Lower leg skin (tissue), 4 donors: Measurements from ENCODE around the gene SMARCC2. TPM values are rescaled to one million over a fixed set of nuclear protein-coding genes. Genes with fewer than 3 reads are reported as not detected.

Experiments used
- DNase-seq, 2 donors: peaks; one replicate each; pipeline ENCODE4 v3.0.0-alpha.2; 2019; ENCODE audit warnings: low spot score in 2 of 2
- H3K4me3 ChIP-seq: fragments of 200-600 bp; sonication (generic); 2 replicates; pipeline ENCODE4 v1.5.1; 2017; ENCODE audit warnings: mild to moderate bottlenecking, low read depth; ENCODE audit not compliant: poor library complexity, severe bottlenecking
- POLR2A ChIP-seq, 2 donors: fragments of 450-650 bp; IDR thresholded peaks; one replicate each; pipeline ENCODE4 v1.6.1; 2016 to 2017; ENCODE audit warnings: antibody characterized with exemption in 2 of 2, mild to moderate bottlenecking in 1 of 2, moderate library complexity in 1 of 2
- WGBS, 2 donors: methylation state at CpG; one replicate each; pipeline ENCODE4 v1.1.5; 2018; 5-methylcytosine and 5-hydroxymethylcytosine counted together
- intact Hi-C: fragments of 100-400 bp; cut with DNase I; formaldehyde crosslinking; loops from one replicate; pipeline ENCODE4 v1.15.0; 2023; ENCODE audit warnings: low total_unique reads
- total RNA-seq, 4 donors: library from RNA; depleted of rRNA; stranded (reverse); fragments of >200 nt; gene quantifications; one replicate each; pipeline ENCODE4 v1.1.0, GENCODE V29; 2016
- TF ChIP-seq, protein P1 (sequence below), 3 donors: fragments of 450-650 bp; IDR thresholded peaks; one replicate each; pipeline ENCODE4 v1.5.1; 2016; ENCODE audit warnings: antibody characterized with exemption in 3 of 3, mild to moderate bottlenecking in 3 of 3, moderate library complexity in 2 of 3

Gene SMARCC2
- 10 to 100 TPM; 55.3 to 90.5 (median 63.5) TPM for total RNA-seq

DNA sequence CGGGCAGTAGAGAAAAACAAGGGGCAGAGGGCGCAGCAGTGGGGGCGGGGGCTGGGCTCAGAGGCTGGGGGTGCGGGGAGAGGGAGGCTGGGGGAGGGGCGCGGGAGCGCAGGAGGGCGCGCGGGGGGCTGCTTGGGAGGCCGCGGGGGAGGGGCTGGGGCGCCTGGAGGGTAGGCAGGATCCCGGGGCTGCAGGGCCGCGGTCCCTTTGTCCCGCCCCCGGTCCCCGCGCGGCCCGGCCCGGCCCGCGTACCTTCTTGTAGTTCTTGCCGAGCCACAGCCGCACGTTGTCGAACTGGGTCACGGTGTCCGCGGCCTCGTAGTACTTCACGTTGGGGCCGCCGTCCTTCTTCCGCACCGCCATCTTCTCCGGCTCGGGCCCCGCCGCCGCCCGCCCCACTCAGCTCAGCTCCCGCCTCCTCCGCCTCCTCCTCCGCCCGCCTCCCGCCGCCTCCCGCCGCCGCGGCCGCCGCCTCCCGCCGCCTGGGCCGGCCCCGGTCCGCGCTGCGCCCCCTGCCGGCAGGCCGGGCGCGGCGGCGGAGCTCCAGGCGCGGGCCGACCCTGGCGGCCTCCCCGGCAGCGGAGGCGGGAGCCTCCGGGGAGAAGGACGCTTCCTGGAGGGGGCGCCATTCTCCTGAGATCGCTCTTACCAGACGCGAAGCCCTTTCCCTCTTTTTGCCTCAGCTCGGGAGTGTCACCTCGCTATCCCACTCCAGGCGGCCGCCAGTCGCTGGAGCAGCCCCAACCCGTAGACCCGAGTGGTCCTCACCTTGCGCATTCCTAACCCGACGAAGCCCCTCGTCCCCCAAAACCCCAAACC is at the start of gene SMARCC2:
Gene SMARCC2 (minus strand): TSS at position 385 of the 819 bp plus-strand sequence. CDS start 22 bp downstream, at position 363.
- whole genome bisulfite sequencing, 2 donors: 0 to 1% methylated on average over 38 to 52 of the region's 93 CpGs
- intact Hi-C loops: loop anchor here (5.0 kb wide), 1 partner anchor 62 kb away; the partner anchor contains the start of gene ESYT1
- no peak for TF ChIP-seq POLR2A (IDR thresholded peaks at IDR 0.05)
- TF ChIP-seq, protein P1, sequence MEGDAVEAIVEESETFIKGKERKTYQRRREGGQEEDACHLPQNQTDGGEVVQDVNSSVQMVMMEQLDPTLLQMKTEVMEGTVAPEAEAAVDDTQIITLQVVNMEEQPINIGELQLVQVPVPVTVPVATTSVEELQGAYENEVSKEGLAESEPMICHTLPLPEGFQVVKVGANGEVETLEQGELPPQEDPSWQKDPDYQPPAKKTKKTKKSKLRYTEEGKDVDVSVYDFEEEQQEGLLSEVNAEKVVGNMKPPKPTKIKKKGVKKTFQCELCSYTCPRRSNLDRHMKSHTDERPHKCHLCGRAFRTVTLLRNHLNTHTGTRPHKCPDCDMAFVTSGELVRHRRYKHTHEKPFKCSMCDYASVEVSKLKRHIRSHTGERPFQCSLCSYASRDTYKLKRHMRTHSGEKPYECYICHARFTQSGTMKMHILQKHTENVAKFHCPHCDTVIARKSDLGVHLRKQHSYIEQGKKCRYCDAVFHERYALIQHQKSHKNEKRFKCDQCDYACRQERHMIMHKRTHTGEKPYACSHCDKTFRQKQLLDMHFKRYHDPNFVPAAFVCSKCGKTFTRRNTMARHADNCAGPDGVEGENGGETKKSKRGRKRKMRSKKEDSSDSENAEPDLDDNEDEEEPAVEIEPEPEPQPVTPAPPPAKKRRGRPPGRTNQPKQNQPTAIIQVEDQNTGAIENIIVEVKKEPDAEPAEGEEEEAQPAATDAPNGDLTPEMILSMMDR (IDR thresholded peaks at IDR 0.05): peak in 1 of 3 donors; percentile 57
- H3K4me3 ChIP-seq: peak within 1 kb of the TSS; percentile 85
- peak; percentile 85 to 97 for DNase-seq

- 81 to 82% methylated on average over 11 of the region's 11 CpGs for WGBS, 2 donors
- no peak for DNase-seq
- TF ChIP-seq, protein P1 (IDR thresholded peaks at IDR 0.05): no peak
- TF ChIP-seq POLR2A (IDR thresholded peaks at IDR 0.05): no peak
- H3K4me3 ChIP-seq: no peak overlapping the region
- intact Hi-C loops: no loop called here
These were observed 48.3 kb upstream of the SMARCC2 start for GRCh38 chr12:56237552-56237951.

GRCh38 chr12:56236985-56237384 is 47.7 kb upstream of the SMARCC2 start:
- no peak for TF ChIP-seq POLR2A (IDR thresholded peaks at IDR 0.05)
- TF ChIP-seq, protein P1 (IDR thresholded peaks at IDR 0.05): no peak
- DNase-seq: no peak
- WGBS, 2 donors: 53 to 63% methylated on average over 2 to 5 of the region's 5 CpGs
- intact Hi-C loops: no loop called here
- no peak overlapping the region for H3K4me3 ChIP-seq

GRCh38 chr12:56236091-56236490 is 46.8 kb upstream of the SMARCC2 start:
- no peak overlapping the region for H3K4me3 ChIP-seq
- 95 to 96% methylated on average over 6 of the region's 6 CpGs for WGBS, 2 donors
- no peak for TF ChIP-seq POLR2A (IDR thresholded peaks at IDR 0.05)
- TF ChIP-seq, protein P1 (IDR thresholded peaks at IDR 0.05): no peak
- DNase-seq: no peak
- intact Hi-C loops: no loop called here

DNA sequence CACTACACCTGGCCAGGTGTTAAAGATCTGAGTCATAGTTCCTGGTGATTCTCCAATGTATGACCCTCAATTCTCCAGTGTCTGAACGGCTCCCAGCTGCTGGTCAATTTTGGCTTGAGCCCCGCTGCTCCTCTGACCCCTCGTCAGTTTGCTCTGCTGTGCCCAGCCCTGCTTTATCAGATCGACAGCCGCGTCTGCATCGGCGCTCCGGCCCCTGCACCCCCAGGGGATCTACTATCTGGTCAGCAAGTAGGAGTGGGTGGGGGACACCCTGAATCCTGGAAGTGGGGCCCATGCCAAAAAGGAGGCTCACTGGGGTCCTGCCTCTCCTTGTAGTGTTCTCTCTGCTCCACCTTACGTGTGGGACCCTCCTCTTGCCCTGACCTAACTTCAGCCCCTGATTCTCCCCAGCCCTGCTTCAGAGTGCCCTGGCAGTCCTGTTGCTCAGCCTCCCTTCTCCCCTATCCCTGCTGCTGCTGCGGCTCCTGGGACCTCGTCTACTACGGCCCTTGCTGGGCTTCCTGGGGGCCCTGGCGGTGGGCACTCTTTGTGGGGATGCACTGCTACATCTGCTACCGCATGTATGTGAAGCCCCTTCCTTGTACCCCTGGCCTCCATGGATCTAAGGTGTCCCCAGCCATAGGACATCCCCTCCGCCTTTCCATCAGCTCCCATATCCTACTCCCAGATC is 45.6 kb upstream of the SMARCC2 start:
- DNase-seq: no peak
- intact Hi-C loops: no loop called here
- no peak for TF ChIP-seq POLR2A (IDR thresholded peaks at IDR 0.05)
- TF ChIP-seq, protein P1 (IDR thresholded peaks at IDR 0.05): no peak
- 75% methylated on average over 16 of the region's 16 CpGs for WGBS, 2 donors
- no peak overlapping the region for H3K4me3 ChIP-seq
